ENCODE results near the gene ATP11B. TPM values are rescaled to one million over a fixed set of nuclear protein-coding genes. Genes with fewer than 3 reads are reported as not detected.

The ATP11B gene
- polyA plus RNA-seq, 1 experiment = 11.2 TPM

DNA sequence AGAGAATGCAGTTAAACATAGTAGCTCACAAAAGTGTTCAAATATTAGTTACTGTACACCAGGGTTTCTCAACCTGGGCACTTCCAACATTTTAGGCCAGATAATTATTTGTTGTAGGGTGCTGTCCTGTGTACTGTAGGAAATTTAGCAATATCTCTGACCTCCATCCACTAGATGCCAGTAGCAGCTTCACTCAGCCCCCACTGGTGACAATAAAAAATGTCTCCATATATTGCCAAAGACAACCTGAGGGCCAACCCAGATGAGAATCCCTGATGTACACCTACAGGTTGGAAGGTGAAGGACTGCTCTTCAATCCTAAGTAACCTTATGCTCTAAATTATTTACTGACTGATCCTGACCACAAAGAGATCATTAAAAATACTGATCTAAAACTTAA lies 154.6 kb downstream of the ATP11B start:
- ChIA-PET POLR2A (no interaction called here), CTCF (no interaction called here)
- peaks cover 4% of the 10 kb centered on the region; the same call in 1 of the 2 replicates for H3K36me3 ChIP-seq (ENCODE audit: control insufficient read depth, insufficient read depth, low read length)
- H3K27me3 ChIP-seq (ENCODE audit: control insufficient read depth, insufficient read depth, low read length) = no peaks in the 10 kb centered on the region
- H3K4me3 ChIP-seq (ENCODE audit: low read depth, low read length) = no peak overlapping the region
- no peak for DNase-seq (ENCODE audit: low read depth)
- TF ChIP-seq, protein P1, sequence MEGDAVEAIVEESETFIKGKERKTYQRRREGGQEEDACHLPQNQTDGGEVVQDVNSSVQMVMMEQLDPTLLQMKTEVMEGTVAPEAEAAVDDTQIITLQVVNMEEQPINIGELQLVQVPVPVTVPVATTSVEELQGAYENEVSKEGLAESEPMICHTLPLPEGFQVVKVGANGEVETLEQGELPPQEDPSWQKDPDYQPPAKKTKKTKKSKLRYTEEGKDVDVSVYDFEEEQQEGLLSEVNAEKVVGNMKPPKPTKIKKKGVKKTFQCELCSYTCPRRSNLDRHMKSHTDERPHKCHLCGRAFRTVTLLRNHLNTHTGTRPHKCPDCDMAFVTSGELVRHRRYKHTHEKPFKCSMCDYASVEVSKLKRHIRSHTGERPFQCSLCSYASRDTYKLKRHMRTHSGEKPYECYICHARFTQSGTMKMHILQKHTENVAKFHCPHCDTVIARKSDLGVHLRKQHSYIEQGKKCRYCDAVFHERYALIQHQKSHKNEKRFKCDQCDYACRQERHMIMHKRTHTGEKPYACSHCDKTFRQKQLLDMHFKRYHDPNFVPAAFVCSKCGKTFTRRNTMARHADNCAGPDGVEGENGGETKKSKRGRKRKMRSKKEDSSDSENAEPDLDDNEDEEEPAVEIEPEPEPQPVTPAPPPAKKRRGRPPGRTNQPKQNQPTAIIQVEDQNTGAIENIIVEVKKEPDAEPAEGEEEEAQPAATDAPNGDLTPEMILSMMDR (IDR thresholded peaks at IDR 0.05; ENCODE audit: insufficient read depth, low read depth, low read length) = no peak

DNA sequence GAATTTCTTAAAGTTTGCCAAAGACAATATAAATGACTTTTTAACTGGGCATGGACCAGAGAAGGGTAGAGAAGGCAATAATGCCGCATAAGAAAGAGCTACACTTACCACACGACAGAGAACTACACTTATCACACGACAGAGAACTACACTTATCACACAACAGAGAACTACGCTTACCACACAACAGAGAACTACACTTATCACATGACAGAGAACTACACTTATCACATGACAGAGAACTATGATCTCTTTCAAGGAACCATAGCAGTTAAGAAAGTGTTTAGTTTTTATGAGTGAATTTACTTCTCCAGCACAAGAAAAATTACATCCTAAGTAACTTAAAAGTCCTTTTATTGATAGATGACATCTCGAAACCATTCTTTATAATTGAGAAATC lies 155.0 kb downstream of the ATP11B start:
- POLR2A ChIA-PET = no interaction called here
- no peak for DNase-seq (ENCODE audit: low read depth)

DNA sequence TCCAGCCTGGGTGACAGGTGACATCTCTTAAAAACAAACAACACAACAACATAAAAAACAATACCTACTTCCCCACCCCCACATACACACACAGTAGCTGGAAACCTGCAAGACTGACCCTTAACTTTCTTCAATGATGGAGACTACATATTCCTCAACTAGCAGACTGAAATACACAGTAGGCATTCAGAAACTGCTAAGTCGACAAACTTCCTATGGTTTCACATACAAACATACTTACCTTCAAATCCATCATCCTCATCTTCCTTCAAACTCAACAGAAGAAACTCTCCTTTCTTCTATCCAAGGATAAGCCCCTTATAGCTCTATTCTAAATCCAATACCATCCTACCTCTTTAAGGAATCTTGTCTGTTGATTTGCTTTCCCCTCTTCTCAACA lies 156.4 kb downstream of the ATP11B start:
- Histone ChIP-seq H3K36me3 (ENCODE audit: control insufficient read depth, insufficient read depth, low read length) (peaks cover 4% of the 10 kb centered on the region; the same call in 1 of the 2 replicates), H3K27me3 (ENCODE audit: control insufficient read depth, insufficient read depth, low read length) (no peaks in the 10 kb centered on the region), H3K4me3 (ENCODE audit: low read depth, low read length) (no peak overlapping the region)
- TF ChIP-seq, protein P1 (IDR thresholded peaks at IDR 0.05; ENCODE audit: insufficient read depth, low read depth, low read length) = no peak
- DNase-seq (ENCODE audit: low read depth) = no peak
- CTCF ChIA-PET = interaction anchor here (0.8 kb wide), 1 partner anchor 11 kb away, joined by 3 read pairs; no protein-coding TSS in a partner anchor
- POLR2A ChIA-PET = no interaction called here

More for the DNA sequence above, 155.0 kb downstream of the ATP11B start:
- H3K4me3 ChIP-seq (ENCODE audit: low read depth, low read length) = no peak overlapping the region
- H3K27me3 ChIP-seq (ENCODE audit: control insufficient read depth, insufficient read depth, low read length) = no peaks in the 10 kb centered on the region
- TF ChIP-seq, protein P1 (IDR thresholded peaks at IDR 0.05; ENCODE audit: insufficient read depth, low read depth, low read length) = no peak
- H3K36me3 ChIP-seq (ENCODE audit: control insufficient read depth, insufficient read depth, low read length) = peaks cover 4% of the 10 kb centered on the region; the same call in 1 of the 2 replicates
- CTCF ChIA-PET = no interaction called here

DNA sequence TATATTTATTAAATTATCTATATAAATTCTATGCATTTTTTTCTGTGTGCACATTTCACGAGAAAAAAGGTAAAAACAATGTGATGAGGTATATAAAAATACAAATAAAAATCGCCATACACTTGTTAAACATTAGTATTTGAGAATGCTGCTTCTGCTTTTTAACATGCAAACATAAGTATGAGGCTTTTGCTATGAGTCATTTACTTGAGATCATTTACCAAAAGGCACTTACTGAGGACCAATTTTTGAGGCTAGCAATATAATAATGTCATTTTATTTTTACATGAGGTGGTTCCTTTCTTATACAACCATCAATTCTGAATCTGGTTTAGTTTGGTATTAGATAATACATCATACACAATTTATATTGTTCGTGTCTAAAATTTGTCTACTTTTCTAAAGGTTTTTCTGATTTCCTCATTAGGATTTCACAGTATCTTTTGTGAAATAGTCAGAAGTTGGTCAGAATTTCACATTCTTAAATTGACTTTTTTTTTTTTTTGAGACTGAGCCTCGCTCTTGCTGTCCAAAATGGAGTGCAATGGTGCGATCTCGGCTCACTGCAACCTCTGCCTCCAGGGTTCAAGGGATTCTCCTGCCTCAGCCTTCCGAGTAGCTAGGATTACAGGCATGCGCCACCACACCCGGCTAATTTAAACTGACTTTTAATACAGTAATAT lies 161.4 kb downstream of the ATP11B start:
- Histone ChIP-seq H3K4me3 (ENCODE audit: low read depth, low read length) (no peak overlapping the region), H3K36me3 (ENCODE audit: control insufficient read depth, insufficient read depth, low read length) (peaks cover 4% of the 10 kb centered on the region; the same call in 1 of the 2 replicates), H3K27me3 (ENCODE audit: control insufficient read depth, insufficient read depth, low read length) (no peaks in the 10 kb centered on the region)
- TF ChIP-seq, protein P1 (IDR thresholded peaks at IDR 0.05; ENCODE audit: insufficient read depth, low read depth, low read length) = no peak
- CTCF ChIA-PET = no interaction called here
- POLR2A ChIA-PET = no interaction called here
- DNase-seq (ENCODE audit: low read depth) = no peak

DNA sequence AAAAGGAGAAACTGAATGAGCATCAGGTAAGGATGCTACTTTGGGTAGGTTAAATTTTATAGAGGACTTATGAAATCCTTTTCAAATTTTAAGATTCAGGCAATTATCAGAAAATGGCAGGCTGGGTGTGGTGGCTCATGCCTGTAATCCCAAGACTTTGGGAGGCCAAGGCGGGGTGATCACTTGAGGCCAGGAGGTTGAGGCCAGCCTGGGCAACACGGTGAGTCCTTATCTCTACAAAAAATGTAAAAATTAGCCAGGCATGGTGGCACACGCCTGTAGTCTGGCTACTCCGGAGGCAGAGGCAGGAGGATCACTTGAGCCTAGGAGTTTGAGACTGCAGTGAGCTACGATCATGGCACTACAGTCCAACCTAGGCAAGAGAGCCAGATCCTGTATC lies 163.9 kb downstream of the ATP11B start:
- H3K4me3 ChIP-seq (ENCODE audit: low read depth, low read length) = no peak overlapping the region
- H3K36me3 ChIP-seq (ENCODE audit: control insufficient read depth, insufficient read depth, low read length) = peaks cover 4% of the 10 kb centered on the region; the same call in 1 of the 2 replicates
- TF ChIP-seq, protein P1 (IDR thresholded peaks at IDR 0.05; ENCODE audit: insufficient read depth, low read depth, low read length) = no peak
- ChIA-PET POLR2A (no interaction called here), CTCF (no interaction called here)
- no peak for DNase-seq (ENCODE audit: low read depth)
- H3K27me3 ChIP-seq (ENCODE audit: control insufficient read depth, insufficient read depth, low read length) = no peaks in the 10 kb centered on the region

Measured in BJ (cell line).